ENCODE results near the gene PLAAT5.
A peak's percentile ranks its signal among the peaks of the same experiment; 100 is the strongest.
"Not testable (repeated sequence)": the region's sequence is repeated elsewhere in the genome, so short reads cannot be mapped to it uniquely, and the experiment has no call there.

The PLAAT5 gene

GRCh38 chr11:63490551-63491239 lies at the start of gene PLAAT5:
Gene PLAAT5, minus strand, starts transcription at chr11:63491167. Its CDS starts 133 bp downstream, at chr11:63491034.
- no peak for DNase-seq

GRCh38 chr11:63537293-63538101 lies 46.5 kb upstream of the PLAAT5 start:
- DNase-seq, result no peak

- DNase-seq, result peak; percentile 72
These were observed 45.8 kb upstream of the PLAAT5 start, which contains the start of gene PLAAT4 for GRCh38 chr11:63536669-63537292. Gene PLAAT4, plus strand, starts transcription at chr11:63536808. Its CDS starts 61 bp downstream, at chr11:63536869.

- no peak for DNase-seq
These were observed 44.8 kb upstream of the PLAAT5 start for GRCh38 chr11:63535734-63536133.

- DNase-seq, result no peak
These were observed 44.0 kb upstream of the PLAAT5 start for GRCh38 chr11:63534895-63535461.

GRCh38 chr11:63534076-63534475 lies 43.1 kb upstream of the PLAAT5 start:
- no peak for DNase-seq

GRCh38 chr11:63532799-63533475 lies 42.0 kb upstream of the PLAAT5 start:
- DNase-seq, result no peak

- no peak for DNase-seq
These were observed 41.1 kb upstream of the PLAAT5 start for GRCh38 chr11:63532117-63532516.

- DNase-seq, result peak; percentile 79
These were observed 40.3 kb upstream of the PLAAT5 start for GRCh38 chr11:63531074-63531792.

GRCh38 chr11:63530021-63530420 lies 39.1 kb upstream of the PLAAT5 start:
- DNase-seq, result no peak

GRCh38 chr11:63529373-63529772 lies 38.4 kb upstream of the PLAAT5 start:
- DNase-seq, result not testable (repeated sequence)

- DNase-seq, result not testable (repeated sequence)
These were observed 37.8 kb upstream of the PLAAT5 start for GRCh38 chr11:63528729-63529278.

- DNase-seq, result not testable (repeated sequence)
These were observed 37.2 kb upstream of the PLAAT5 start for GRCh38 chr11:63528156-63528555.

GRCh38 chr11:63527667-63528066 lies 36.7 kb upstream of the PLAAT5 start:
- DNase-seq, result no peak

- DNase-seq, result no peak
These were observed 32.2 kb upstream of the PLAAT5 start for GRCh38 chr11:63523151-63523550.

GRCh38 chr11:63521896-63522295 lies 30.9 kb upstream of the PLAAT5 start:
- DNase-seq, result no peak

GRCh38 chr11:63520606-63521170 lies 29.7 kb upstream of the PLAAT5 start:
- DNase-seq, result no peak

GRCh38 chr11:63518548-63518947 lies 27.6 kb upstream of the PLAAT5 start:
- no peak for DNase-seq

GRCh38 chr11:63517156-63517555 lies 26.2 kb upstream of the PLAAT5 start:
- no peak for DNase-seq

GRCh38 chr11:63516109-63516508 lies 25.1 kb upstream of the PLAAT5 start:
- DNase-seq, result no peak

GRCh38 chr11:63512816-63513215 lies 21.8 kb upstream of the PLAAT5 start:
- no peak for DNase-seq

All from activated effector memory CD4-positive, alpha-beta T cell treated with anti-CD3 and anti-CD28 coated beads, Interleukin-2, amount 50 U/mL, for 16 hours (primary cell).